H1 (cell line): ENCODE results near the gene TMTC4. TPM values are rescaled to one million over a fixed set of nuclear protein-coding genes. Genes with fewer than 3 reads are reported as not detected.

Experiments
- polyA plus RNA-seq, 7 experiments: library from polyadenylated mRNA; depleted of rRNA in 3 of 7; stranded (reverse) in 5 of 7; unstranded in 2 of 7; fragments of >200 nt in 5 of 7; fragments of 200-250 nt in 2 of 7; gene quantifications; 1 replicate in 5 of 7; 2 replicates in 1 of 7; 4 replicates in 1 of 7; pipeline versions ENCODE4 v1.2.1 to v1.2.3, GENCODE V29; 2011 to 2013; ENCODE audit warnings: missing spikeins in 2 of 7, mixed read lengths in 2 of 7
- total RNA-seq: library from RNA; stranded (reverse); fragmentation: NEBNext Ultra II Directional; extraction: Animal tissue kit (Norgen Biotek cat#: 25700); gene quantifications from 2 replicates; pipeline ENCODE4 v1.2.1, GENCODE V29; 2021
- TF ChIP-seq, protein P1 (sequence below): IDR thresholded peaks from 2 replicates; pipeline ENCODE4 v1.6.1; 2011; ENCODE audit warnings: low read depth, mild to moderate bottlenecking, low read length; ENCODE audit not compliant: insufficient read depth

TMTC4 gene
- total and polyA plus RNA-seq, 2 of the 8 experiments (the other 6 are each of a cell fraction or from before 2014, with no cell fraction given): 26.3 to 42.6 TPM

DNA sequence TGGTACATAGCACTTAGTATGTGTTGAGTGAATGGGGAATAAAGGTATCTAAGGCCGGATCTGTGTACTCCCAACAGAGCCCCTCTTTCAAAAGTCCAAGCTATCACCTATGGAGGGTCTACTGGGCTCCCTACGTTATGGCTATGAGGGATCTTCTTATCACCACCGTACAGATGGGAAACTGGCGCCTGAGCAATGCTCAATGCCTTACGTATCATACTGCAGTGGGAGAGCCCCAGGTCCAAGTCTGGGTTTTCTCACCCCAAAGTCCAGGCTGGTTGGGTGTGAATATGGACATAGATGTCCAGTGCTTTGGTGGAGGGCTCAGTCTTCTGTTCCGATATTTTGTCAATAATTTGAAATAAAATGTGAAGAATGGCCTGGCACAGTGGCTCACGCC lies 72.9 kb downstream of the TMTC4 start (continued):
- TF ChIP-seq, protein P1, sequence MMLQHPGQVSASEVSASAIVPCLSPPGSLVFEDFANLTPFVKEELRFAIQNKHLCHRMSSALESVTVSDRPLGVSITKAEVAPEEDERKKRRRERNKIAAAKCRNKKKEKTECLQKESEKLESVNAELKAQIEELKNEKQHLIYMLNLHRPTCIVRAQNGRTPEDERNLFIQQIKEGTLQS: no peak
